Retinal pigment epithelial cell (primary cell): Measurements from ENCODE around the gene MYO7B.

Source experiments
- DNase-seq: peaks from one replicate; pipeline ENCODE4 v3.0.0-alpha.2; 2010; ENCODE audit warnings: low read depth
- H3K4me3 ChIP-seq: 2 replicates; pipeline ENCODE4 v1.5.1; 2011; ENCODE audit warnings: mild to moderate bottlenecking, low read length, control low read depth, moderate library complexity
- TF ChIP-seq, protein P1 (sequence below): conservative IDR thresholded peaks from 2 replicates; pipeline ENCODE4 v1.5.1; 2011; ENCODE audit warnings: low read depth, low read length, control low read depth, inconsistent platforms

Gene MYO7B

DNA sequence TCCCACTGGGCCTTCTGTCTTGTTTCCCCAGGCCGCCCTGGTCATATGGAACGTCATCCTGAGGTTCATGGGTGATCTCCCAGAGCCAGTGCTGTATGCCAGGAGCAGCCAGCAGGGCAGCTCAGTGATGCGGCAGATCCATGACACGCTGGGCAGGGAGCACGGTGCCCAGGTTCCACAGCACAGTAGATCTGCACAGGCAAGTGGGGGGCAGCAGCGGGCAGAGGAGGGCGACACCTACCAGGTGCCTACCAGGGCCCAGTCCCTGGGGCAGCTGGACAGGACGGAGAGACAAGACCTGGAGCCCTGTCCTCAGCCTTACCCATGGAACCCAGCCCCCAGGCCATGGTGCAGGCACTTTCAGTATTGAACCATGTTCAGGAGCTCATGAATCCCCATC, 74.3 kb downstream of the MYO7B start:
- no peak overlapping the region for H3K4me3 ChIP-seq
- no peak for DNase-seq
- TF ChIP-seq, protein P1, sequence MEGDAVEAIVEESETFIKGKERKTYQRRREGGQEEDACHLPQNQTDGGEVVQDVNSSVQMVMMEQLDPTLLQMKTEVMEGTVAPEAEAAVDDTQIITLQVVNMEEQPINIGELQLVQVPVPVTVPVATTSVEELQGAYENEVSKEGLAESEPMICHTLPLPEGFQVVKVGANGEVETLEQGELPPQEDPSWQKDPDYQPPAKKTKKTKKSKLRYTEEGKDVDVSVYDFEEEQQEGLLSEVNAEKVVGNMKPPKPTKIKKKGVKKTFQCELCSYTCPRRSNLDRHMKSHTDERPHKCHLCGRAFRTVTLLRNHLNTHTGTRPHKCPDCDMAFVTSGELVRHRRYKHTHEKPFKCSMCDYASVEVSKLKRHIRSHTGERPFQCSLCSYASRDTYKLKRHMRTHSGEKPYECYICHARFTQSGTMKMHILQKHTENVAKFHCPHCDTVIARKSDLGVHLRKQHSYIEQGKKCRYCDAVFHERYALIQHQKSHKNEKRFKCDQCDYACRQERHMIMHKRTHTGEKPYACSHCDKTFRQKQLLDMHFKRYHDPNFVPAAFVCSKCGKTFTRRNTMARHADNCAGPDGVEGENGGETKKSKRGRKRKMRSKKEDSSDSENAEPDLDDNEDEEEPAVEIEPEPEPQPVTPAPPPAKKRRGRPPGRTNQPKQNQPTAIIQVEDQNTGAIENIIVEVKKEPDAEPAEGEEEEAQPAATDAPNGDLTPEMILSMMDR, result no peak

DNA sequence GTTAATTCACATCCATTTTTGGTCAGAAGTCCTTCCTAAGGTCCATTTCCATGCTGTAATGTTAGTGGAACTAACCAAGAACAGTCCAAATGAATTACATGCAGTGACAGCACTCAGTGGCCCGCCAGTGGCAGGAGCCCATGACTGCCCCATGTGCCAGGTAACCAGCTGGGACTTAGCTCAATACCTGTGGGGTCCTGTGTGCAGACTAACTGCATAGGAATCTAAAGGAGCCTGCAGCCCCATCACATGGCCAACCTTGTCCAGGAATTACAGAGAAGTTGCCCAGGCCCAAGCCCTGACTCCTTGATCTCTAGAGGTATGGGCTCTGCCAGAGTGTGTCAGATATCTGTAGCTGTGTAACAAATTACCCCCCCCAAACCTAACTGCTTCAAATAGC, 75.1 kb downstream of the MYO7B start:
- TF ChIP-seq, protein P1, result no peak
- no peak for DNase-seq
- H3K4me3 ChIP-seq, result no peak overlapping the region

DNA sequence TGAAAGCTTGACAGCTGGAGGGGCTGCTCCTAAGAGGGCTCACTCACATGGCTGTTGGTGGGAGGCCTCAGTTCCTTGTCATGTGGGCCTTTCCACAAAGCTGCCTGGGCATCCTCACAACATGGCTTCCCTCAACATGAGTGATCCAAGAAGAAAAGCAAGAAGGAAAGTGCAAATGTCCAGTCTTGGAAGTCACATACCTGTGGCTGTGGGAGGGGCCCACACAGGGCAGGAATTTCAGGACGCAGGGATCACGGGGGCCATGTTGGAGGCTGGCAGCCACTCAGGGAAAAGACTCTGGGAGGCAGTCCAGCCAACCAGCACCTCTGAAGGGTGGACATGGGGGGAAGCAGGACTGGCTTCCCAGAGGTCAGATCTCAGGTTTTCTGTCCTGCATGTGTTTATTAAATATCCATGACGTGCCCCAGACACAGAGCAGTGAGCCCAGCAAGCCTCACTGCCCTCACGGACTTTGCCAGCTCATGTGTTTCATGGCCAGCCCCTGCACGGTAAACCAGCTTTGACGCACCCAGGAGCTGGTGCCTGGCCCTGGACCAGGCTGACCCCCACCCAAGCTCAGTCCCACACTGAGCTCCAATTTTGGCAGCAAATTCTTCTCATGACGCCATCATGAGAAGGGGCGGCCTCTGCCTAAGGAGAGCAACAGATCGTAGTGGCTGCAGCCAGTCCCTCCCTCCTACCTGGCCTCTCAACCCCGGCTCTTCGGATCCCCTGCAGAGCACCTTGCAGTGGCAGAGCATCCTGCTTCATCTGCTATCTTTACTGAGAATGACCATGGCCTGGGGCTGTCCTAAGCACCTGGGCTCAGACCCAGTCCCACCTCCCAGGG, 75.8 kb downstream of the MYO7B start:
- no peak for DNase-seq
- H3K4me3 ChIP-seq, result no peak overlapping the region
- TF ChIP-seq, protein P1, result no peak

DNA sequence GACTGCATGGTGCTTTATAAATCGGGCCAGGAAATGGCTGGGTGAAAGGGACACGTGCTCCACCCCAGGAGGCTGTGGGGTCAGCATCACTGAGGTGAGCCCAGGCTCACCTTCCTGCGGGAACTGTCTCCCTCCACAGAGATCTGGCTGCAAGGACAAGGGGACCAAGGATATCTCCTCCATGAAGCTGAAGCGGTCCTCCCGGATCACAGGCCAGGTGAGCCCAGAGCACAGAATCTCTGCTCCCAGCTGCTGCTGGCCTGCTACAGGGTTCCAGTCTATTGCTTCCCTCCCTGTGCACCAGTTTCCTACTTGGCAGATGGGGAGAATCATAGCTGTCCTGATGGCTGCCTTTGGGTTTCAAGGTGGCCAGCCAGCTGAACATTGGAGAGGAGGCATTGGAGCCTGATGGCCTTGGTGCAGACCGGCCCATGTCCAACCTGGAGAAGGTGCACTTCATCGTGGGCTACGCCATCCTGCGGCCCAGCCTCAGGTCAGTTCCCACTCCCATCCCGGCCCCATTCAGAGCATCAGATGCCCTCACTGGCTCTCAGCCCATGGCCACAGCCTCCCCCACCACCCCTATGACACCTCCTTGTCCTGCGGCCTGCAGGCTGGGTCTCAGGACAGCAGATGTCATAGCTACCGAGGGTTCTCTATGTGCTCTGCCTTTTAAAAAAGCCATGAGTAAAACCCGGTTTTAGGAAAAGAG, 76.8 kb downstream of the MYO7B start:
- no peak for DNase-seq
- TF ChIP-seq, protein P1, result no peak
- H3K4me3 ChIP-seq, result no peak overlapping the region

DNA sequence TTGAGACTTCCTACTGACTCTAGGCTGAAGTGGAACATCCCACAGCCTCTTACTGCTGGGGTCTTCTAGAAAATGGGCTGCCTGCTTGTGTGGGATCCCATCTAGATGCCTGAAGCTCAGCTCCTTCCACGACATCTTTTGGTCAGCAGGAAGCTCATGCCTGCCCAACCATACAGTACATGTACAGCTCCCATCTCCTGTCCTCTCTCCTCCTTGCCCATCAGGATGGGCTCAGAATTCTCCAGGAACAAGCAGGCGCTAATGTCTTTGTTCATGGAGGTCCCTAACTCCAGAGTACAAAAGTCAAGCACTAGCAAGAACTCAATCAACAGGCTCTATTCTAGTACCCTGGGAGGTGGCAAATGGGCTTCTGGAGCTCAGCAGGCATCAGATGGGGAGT, 78.8 kb downstream of the MYO7B start:
- no peak overlapping the region for H3K4me3 ChIP-seq
- TF ChIP-seq, protein P1, result no peak
- no peak for DNase-seq

DNA sequence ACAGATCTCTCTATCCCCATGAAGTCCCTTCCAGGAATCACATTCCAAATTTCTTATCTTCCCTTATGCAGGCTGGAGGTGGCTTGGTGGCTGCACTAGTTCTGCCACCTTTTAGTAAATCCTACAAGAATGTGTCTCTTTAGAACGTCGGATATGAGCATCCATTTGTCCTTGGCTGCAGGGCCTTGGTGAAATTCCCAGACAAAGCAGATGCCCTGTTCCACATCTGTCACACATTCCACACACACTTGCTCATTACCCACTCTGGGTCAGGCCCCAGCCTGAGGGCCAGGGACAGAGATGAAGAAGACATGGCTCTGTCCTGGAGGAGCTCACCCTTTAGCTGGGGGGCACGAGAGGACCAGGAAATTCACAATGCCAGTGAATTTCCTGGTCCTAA, 79.2 kb downstream of the MYO7B start:
- TF ChIP-seq, protein P1, result no peak
- no peak overlapping the region for H3K4me3 ChIP-seq
- DNase-seq, result no peak

DNA sequence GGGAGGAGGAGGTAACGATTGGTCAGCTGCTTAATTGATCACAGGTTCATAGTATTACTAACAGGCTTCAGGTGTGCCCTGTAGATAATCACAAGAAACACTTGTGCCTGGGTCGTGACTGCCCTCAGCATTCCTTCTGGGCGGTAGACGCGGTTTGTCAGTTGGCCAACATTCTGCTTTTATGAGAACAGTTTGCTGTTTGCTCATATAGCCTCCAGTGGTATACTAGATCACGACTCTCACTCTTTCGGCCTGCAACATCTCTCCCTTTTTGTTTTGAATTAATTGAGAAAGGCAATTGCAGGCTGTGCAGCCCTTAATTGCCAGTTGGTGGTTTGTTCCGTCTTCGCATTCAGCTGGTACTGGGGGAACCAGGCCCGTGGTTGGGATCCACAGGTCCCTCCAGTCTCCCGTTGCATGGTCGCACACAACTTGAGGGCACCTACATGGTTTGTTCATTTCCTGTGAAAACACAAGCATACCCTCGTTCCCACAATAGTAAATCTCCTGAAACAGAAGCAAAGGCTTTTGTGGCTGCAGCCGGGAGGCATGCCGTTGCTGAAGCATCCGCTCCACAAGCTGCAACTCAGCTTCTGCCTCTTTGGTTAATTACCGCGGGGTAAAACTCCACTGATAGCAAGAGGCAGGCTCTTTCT, 80.2 kb downstream of the MYO7B start:
- H3K4me3 ChIP-seq, result no peak overlapping the region
- TF ChIP-seq, protein P1, result no peak
- DNase-seq, result no peak
